NCI-H774 (cell line): ENCODE data around the gene AAMDC.
"Not testable (repeated sequence)": the region's sequence is repeated elsewhere in the genome, so short reads cannot be mapped to it uniquely, and the experiment has no call there.

ENCODE experiments used
- DNase-seq: peaks from one replicate; lab custom pipeline; 2025; lab: John Stamatoyannopoulos, UW

AAMDC gene

DNA sequence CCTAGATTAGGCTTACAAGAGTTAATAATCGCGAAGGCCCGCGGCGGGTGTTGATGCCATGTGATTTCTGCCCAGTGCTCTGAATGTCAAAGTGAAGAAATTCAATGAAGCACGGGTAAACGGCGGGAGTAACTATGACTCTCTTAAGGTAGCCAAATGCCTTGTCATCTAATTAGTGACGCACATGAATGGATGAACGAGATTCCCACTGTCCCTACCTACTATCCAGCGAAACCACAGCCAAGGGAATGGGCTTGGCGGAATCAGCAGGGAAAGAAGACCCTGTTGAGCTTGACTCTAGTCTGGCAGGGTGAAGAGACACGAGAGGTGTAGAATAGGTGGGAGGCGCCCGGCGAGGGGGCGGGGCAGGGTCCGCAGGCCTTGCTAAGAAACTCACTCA, 65.5 kb downstream of the AAMDC start:
- DNase-seq: no peak

DNA sequence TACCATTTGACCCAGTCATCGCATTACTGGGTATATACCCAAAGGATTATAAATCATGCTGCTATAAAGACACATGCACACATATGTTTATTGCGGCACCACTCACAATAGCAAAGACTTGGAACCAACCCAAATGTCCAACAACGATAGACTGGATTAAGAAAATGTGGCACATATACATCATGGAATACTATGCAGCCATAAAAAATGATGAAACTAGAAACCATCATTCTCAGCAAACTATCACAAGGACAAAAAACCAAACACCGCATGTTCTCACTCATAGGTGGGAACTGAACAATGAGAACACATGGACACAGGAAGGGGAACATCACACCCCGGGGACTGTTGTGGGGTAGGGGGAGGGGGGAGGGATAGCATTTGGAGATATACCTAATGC, 68.1 kb downstream of the AAMDC start:
- not testable (repeated sequence) for DNase-seq

DNA sequence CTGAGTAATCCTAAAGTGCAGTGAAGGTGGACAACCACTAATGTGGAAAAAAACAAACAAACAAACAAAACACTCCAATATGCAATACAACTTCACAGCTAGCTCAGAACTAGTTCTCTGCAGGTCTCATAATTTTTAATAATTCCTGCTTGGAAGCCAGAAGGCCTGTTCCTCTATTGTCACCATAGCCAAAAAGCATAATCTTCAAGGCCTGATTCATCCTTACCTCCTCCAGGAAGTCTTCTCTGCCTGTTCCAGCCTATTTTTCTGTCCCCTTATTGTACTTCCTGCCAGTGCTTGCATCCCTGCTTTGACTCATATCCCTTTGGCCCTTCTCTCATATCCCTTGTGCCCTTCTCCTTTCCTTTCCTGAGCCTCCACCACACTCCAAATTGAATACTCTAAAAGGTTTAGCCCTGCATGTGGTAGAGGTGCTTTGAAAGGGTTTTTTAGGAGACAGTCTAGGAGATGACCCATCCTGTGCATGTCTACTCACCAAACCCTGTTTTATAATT, 69.2 kb downstream of the AAMDC start:
- DNase-seq: not testable (repeated sequence)

DNA sequence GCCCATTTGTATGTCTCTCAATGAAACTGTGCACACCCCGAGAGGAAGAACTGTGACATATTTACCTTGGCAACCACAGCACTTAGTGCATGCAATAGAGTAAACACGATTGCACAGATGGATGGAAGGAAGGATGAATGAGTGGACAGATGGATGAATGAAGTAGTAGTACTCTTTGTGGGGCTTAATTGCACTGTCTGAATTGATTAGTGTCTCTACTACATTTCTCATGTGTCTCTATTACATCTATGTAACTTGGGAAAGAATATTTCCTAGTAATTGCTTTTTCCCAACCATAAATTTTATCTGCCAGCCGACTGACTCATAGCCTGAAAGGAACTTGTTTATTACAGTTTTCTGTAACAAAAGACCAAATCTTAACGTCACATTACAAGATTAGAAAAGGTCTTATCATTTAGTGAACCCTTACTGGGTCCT, 69.7 kb downstream of the AAMDC start:
- peak; percentile 63 for DNase-seq

DNA sequence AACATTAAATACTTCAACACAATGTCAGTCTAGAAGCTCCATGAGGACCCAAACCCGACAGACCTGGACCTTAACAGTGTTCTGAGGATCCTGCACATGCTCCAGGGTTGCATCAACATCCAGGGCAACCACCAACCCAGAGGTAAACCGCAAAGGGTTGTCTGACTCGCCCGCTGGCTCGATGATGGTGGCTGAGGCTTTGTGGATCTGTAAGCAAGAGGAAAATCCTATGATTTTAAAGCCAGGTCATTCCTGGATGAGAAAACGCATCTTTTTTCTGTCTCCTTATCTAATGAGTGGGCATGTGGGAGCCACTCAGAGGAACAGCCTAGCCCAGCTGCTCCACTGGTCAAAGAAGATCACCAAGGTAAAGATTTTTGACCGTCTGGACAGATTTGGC, 70.3 kb downstream of the AAMDC start:
- not testable (repeated sequence) for DNase-seq

DNA sequence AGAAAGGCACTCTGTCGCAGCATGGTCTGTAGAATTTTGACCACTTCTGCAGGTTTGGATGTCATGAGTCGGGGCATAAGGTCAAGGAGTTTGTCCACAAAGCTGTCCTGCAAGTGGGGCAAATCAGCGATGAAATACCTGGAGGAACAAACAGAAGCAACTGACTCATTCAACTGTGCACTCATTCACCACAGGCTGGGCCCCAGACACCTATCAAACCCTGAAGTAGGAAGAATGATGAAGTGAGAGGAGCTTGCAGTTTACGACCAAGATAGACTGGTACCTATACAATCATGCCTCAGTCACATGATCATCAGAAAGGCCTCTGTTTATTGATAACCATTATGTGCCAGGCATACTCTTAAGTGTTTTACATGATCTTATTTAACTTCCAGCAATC, 70.8 kb downstream of the AAMDC start:
- not testable (repeated sequence) for DNase-seq

DNA sequence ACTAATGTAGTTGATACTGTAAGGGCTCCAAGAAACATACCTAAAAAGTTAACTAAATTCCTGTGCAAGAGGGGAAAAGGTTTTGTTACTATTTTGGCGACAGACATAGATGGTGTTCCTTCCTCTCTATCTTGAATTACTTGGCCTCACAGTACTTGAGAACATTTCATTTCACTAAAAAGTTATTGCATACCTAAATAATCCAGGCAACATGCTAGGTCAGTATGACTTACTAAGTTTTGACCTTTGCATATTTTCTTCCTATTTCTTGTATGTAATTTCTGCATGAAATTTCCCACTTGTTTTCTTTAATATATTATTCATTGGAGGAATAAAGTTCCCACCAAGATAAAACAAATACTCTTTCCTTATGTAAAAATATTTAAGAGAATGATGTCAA, 74.0 kb downstream of the AAMDC start:
- DNase-seq: not testable (repeated sequence)

DNA sequence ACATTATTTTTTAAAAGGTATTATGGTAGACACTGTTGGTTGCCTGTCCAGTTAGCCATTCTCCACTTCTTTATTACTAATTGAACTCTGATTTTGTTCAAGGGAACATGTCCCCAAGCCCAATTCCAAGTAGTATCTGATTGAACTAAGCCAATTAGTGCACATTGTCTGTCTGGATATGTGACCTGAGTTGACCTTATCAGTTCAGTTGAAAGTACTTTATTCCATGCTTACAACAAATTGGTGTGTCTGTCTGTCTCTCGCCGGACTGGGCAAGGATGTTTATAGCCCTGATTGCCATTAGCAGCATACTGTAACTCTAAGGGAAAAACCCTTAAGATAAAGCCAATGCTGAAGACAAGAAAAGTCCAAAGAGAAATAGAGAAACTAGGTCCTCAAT, 87.9 kb downstream of the AAMDC start:
- DNase-seq: no peak

DNA sequence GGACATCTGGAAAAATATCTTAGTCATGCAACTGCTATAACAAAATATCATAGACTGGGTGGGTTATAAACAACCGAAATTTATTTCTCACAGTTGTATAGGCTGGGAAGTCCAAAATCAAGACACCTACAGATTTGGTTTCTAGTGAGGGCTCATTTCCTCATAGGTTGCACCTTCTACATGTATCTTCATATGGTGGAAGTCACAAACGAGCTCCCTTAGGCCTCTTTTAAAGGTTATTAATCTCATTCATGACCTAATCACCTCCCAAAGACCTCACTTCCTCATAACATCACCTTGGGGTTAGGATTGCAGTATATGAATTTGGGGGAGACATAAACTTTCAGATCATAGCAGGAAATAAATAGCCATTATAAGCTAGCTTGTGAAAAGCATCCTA, 88.3 kb downstream of the AAMDC start:
- no peak for DNase-seq

DNA sequence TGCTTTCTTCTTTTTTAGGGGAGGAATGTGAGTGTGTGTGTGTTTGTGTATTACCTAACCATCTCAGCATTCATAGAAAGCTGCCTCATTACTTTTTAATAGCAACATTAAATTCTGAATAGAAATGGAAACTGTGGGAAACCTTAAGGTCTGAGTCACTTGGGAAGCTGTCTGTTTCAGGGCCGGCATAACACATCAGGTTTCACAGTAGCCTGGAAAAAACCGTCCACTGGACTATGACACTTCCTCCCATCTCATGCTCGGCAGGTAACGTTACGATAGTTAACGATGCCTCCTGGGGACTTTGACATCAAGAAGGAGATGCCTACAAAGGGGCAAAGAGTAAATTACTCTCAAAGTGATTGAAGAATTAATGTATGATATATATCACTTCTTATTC, 89.9 kb downstream of the AAMDC start:
- DNase-seq: not testable (repeated sequence)

DNA sequence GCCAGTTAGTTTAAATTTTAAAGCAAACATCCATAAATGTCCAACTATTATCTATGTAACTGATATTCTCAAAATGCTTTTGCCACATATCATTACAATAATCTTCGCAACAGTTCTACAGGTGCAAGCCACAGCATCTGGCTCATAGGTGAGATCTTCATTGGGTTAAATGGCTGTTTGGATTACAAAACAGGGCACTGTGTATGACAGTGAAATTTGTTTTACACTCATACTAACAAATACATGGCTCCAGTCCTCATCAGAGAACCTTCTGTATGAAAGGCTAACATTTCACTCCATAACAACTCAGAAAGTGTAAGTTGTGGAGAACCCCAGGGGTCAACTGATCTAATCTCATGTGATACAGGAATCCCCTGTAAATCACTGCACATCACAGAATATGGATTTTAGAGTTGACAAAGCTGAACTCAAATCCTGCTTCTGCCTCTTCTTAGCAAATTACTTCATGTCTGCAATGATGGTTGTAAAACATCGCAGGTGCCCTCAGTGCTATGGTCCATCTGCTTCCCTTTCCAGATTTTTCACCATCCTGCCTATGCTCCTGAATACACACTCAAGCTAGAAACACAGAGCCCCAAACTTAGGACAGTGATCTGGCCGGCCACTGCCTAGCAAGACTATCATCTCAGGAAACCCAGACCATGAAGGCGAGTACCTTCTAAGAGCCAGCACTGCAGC, 92.8 kb downstream of the AAMDC start:
- DNase-seq: not testable (repeated sequence)

DNA sequence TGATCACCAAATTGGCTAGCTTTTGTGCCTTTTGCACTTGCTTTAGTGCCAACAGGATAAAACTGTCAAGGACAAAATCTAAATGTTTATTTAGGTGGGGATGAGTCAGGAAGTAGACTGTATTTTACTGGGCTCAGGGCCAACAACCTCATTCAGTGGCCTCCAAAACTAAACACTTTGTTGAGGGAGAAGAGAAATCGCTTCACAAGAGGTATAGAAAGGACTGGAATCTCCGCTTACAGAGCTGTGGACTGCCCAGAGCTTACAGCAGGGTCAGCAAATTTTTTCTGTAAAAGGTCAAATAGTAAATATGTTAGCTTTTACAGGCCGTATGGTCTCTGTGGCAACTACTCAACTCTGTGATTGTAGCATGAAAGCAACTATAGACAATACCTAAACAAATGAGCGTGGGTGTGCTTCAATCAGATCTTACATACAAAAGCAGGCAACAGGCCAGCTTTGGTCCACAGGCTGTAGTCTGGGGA, 93.4 kb downstream of the AAMDC start:
- peak; percentile 66 for DNase-seq

DNA sequence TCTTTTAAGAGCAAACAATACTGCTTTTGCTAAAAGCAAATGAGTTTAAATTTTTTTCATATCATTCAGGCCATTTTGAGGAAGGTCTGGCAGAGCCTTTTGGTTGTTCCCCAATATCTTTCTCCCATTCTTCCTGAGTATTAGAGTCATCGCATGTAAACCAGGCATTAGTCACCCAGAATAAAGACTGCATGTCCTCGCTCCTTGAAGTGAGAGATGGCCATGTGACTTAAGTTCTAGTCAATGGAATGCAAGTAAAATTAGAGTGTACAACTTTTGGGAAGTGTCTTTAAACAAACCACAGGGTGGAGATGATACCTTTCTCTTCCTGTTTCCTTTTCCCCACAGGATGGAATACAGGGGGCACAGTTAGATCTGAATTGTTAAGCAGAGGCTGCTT, 96.8 kb downstream of the AAMDC start:
- not testable (repeated sequence) for DNase-seq
